IMR-90 (cell line): Measurements from ENCODE around the gene STK10. TPM values are rescaled to one million over a fixed set of nuclear protein-coding genes. Genes with fewer than 3 reads are reported as not detected.

Experiments
- ATAC-seq: fragments of 200-7000 bp; cut with Tn5 transposase; 2 replicates; pipeline ENCODE4 v1.9.1; 2020; ENCODE audit warnings: low read depth, mild to moderate bottlenecking, moderate library complexity
- BruUV-seq: library from RNA; stranded (reverse); fragments of 400-500 nt; replicated peaks from 2 replicates; lab custom pipeline; 2021; lab: Mats Ljungman, UMichigan
- CTCF ChIA-PET: fragments of 300-600 bp; formaldehyde crosslinking; extraction: SDS; loops from one replicate; lab custom pipeline; 2021; ENCODE audit warnings: antibody characterized with exemption; lab: Yijun Ruan, JAX
- POLR2A ChIA-PET: fragments of 300-600 bp; sonication (Branson Sonifier 250); formaldehyde crosslinking; loops from one replicate; lab custom pipeline; 2022; ENCODE audit warnings: antibody characterized with exemption; ENCODE audit not compliant: unreplicated experiment; lab: Charles Lee
- DNase-seq: peaks from one replicate; pipeline ENCODE4 v3.0.0; 2013
- H2AFZ ChIP-seq: replicated peaks from 2 replicates; pipeline ENCODE3; 2013; ENCODE audit warnings: low read length, mild to moderate bottlenecking; ENCODE audit not compliant: poor library complexity
- H2AK5ac ChIP-seq: 2 replicates; pipeline ENCODE4 v1.6.1; 2013; ENCODE audit warnings: low read depth, low read length, inconsistent platforms
- H2AK9ac ChIP-seq: replicated peaks from 2 replicates; pipeline ENCODE3; 2013; ENCODE audit warnings: mild to moderate bottlenecking, low read depth, low read length, moderate library complexity; ENCODE audit not compliant: poor library complexity
- H2BK120ac ChIP-seq: 2 replicates; pipeline ENCODE4 v1.6.1; 2013; ENCODE audit warnings: low read depth, low read length, inconsistent platforms
- H2BK15ac ChIP-seq: 3 replicates; pipeline ENCODE4 v1.6.1; 2013; ENCODE audit warnings: low read depth, low read length, inconsistent platforms
- H2BK20ac ChIP-seq: 2 replicates; pipeline ENCODE4 v1.6.1; 2013; ENCODE audit warnings: low read depth, mild to moderate bottlenecking, inconsistent platforms, low read length, moderate library complexity
- H2BK5ac ChIP-seq: 2 replicates; pipeline ENCODE4 v1.6.1; 2013; ENCODE audit warnings: mild to moderate bottlenecking, low read depth, low read length, inconsistent platforms; ENCODE audit not compliant: poor library complexity, severe bottlenecking
- H3K14ac ChIP-seq: replicated peaks from 2 replicates; pipeline ENCODE4 v1.6.1; 2013; ENCODE audit warnings: low read depth, low read length, inconsistent platforms
- H3K18ac ChIP-seq: 2 replicates; pipeline ENCODE4 v1.6.1; 2013; ENCODE audit warnings: low read depth, low read length, control low read depth
- H3K23ac ChIP-seq: 2 replicates; pipeline ENCODE4 v1.6.1; 2013; ENCODE audit warnings: low read depth, low read length, inconsistent platforms
- H3K27ac ChIP-seq: 2 replicates; pipeline ENCODE4 v1.5.1; 2013; ENCODE audit warnings: mild to moderate bottlenecking, control low read depth, low read length; ENCODE audit not compliant: insufficient read depth
- H3K27me3 ChIP-seq: 2 replicates; pipeline ENCODE4 v1.6.1; 2013; ENCODE audit warnings: low read length; ENCODE audit not compliant: control insufficient read depth, insufficient read depth
- H3K36me3 ChIP-seq: 2 replicates; pipeline ENCODE4 v1.6.1; 2013; ENCODE audit warnings: low read length, mixed read lengths; ENCODE audit not compliant: control insufficient read depth, insufficient read depth
- H3K4ac ChIP-seq: 2 replicates; pipeline ENCODE4 v1.6.1; 2013; ENCODE audit warnings: low read depth, low read length, inconsistent platforms
- H3K4me1 ChIP-seq: 2 replicates; pipeline ENCODE4 v1.6.1; 2013; ENCODE audit warnings: low read length, mixed read lengths; ENCODE audit not compliant: control insufficient read depth, insufficient read depth
- H3K4me2 ChIP-seq: 2 replicates; pipeline ENCODE4 v1.6.1; 2013; ENCODE audit warnings: low read depth, mild to moderate bottlenecking, control low read depth, low read length, moderate library complexity
- H3K4me3 ChIP-seq: 2 replicates; pipeline ENCODE4 v1.5.1; 2013; ENCODE audit warnings: low read depth, mild to moderate bottlenecking, control low read depth, low read length, moderate library complexity; ENCODE audit not compliant: insufficient read depth
- H3K56ac ChIP-seq: 2 replicates; pipeline ENCODE4 v1.6.1; 2013; ENCODE audit warnings: low read length, inconsistent platforms; ENCODE audit not compliant: insufficient read depth; ENCODE audit errors: extremely low read depth
- H3K79me1 ChIP-seq, 2 experiments: 2 replicates each; pipeline ENCODE4 v1.6.1; 2013; ENCODE audit warnings: low read length in 2 of 2, inconsistent platforms in 1 of 2, low read depth in 1 of 2
- H3K9ac ChIP-seq: 2 replicates; pipeline ENCODE4 v1.6.1; 2013; ENCODE audit warnings: low read depth, low read length, control low read depth
- H3K9me1 ChIP-seq: 2 replicates; pipeline ENCODE4 v1.6.1; 2013; ENCODE audit warnings: low read length, inconsistent platforms; ENCODE audit not compliant: insufficient read depth
- H3K9me3 ChIP-seq: 2 replicates; pipeline ENCODE4 v1.6.1; 2013; ENCODE audit warnings: low read length; ENCODE audit not compliant: control insufficient read depth, insufficient read depth
- H4K20me1 ChIP-seq: 2 replicates; pipeline ENCODE4 v1.6.1; 2013; ENCODE audit warnings: low read length, inconsistent platforms; ENCODE audit not compliant: insufficient read depth
- H4K5ac ChIP-seq: 2 replicates; pipeline ENCODE4 v1.6.1; 2013; ENCODE audit warnings: mild to moderate bottlenecking, low read depth, low read length, control low read depth
- H4K8ac ChIP-seq, 2 experiments: 2 replicates each; pipeline ENCODE4 v1.6.1; 2013; ENCODE audit warnings: low read depth in 2 of 2, low read length in 2 of 2, control low read depth in 1 of 2, inconsistent platforms in 1 of 2
- H4K91ac ChIP-seq: 2 replicates; pipeline ENCODE4 v1.6.1; 2013; ENCODE audit warnings: low read depth, low read length, inconsistent platforms; ENCODE audit not compliant: insufficient read depth
- BHLHE40 ChIP-seq: fragments of 150-350 bp; IDR thresholded peaks from 2 replicates; pipeline ENCODE4 v1.6.1; 2016; ENCODE audit warnings: mild to moderate bottlenecking, low read depth, low read length
- CEBPB ChIP-seq: IDR thresholded peaks from 2 replicates; pipeline ENCODE4 v1.6.1; 2012; ENCODE audit warnings: low read depth, low read length, improper control_type of control experiment
- CHD1 ChIP-seq: IDR thresholded peaks from 2 replicates; pipeline ENCODE4 v1.6.1; 2012; ENCODE audit warnings: low read depth, low read length, improper control_type of control experiment
- FOS ChIP-seq: fragments of 150-350 bp; IDR thresholded peaks from 2 replicates; pipeline ENCODE4 v1.6.1; 2016; ENCODE audit warnings: low read depth, low read length
- MAFK ChIP-seq: IDR thresholded peaks from 2 replicates; pipeline ENCODE4 v1.6.1; 2012; ENCODE audit warnings: low read depth, low read length, improper control_type of control experiment
- MAZ ChIP-seq: IDR thresholded peaks from 2 replicates; pipeline ENCODE4 v1.6.1; 2012; ENCODE audit warnings: low read depth, mild to moderate bottlenecking, low read length, improper control_type of control experiment, moderate library complexity, borderline replicate concordance
- MXI1 ChIP-seq: IDR thresholded peaks from 2 replicates; pipeline ENCODE4 v1.6.1; 2012; ENCODE audit warnings: low read depth, mild to moderate bottlenecking, low read length, moderate library complexity, borderline replicate concordance
- NFE2L2 ChIP-seq: fragments of 150-350 bp; IDR thresholded peaks from 2 replicates; pipeline ENCODE4 v1.6.1; 2016; ENCODE audit warnings: low read depth, mild to moderate bottlenecking, low read length
- POLR2A ChIP-seq: IDR thresholded peaks from 2 replicates; pipeline ENCODE4 v1.6.1; 2012; ENCODE audit warnings: mild to moderate bottlenecking, low read depth, low read length
- RAD21 ChIP-seq: IDR thresholded peaks from 2 replicates; pipeline ENCODE4 v1.6.1; 2012; ENCODE audit warnings: low read length, improper control_type of control experiment
- RCOR1 ChIP-seq: IDR thresholded peaks from 2 replicates; pipeline ENCODE4 v1.6.1; 2012; ENCODE audit warnings: mild to moderate bottlenecking, low read length, improper control_type of control experiment; ENCODE audit not compliant: insufficient replicate concordance
- RFX5 ChIP-seq: IDR thresholded peaks from 2 replicates; pipeline ENCODE4 v1.8.0; 2012; ENCODE audit warnings: low read depth, mild to moderate bottlenecking, low read length, moderate library complexity
- SMC3 ChIP-seq: fragments of 150-350 bp; IDR thresholded peaks from 2 replicates; pipeline ENCODE4 v1.6.1; 2016; ENCODE audit warnings: low read depth, mild to moderate bottlenecking, antibody characterized with exemption, low read length, moderate library complexity
- WGBS, 2 experiments: methylation state at CpG; one replicate each; pipeline versions ENCODE4 v1.1.5 to v1.1.7; 2013; ENCODE audit warnings: missing lambda C conversion rate in 2 of 2; ENCODE audit not compliant: insufficient read length in 1 of 2; ENCODE audit errors: extremely low coverage in 2 of 2; 5-methylcytosine and 5-hydroxymethylcytosine counted together
- dilution Hi-C: fragments of 300-500 bp; cut with HindIII; formaldehyde crosslinking; loops from one replicate; pipeline ENCODE4 v1.14.3; 2018; ENCODE audit warnings: low sequenced_read_pairs; ENCODE audit not compliant: unreplicated experiment
- in situ Hi-C: fragments of 300-500 bp; cut with MboI; formaldehyde crosslinking; loops from 3 replicates; pipeline ENCODE4 v1.14.3; 2019; ENCODE audit warnings: low sequenced_read_pairs, inconsistent platforms, mixed read lengths
- intact Hi-C: fragments of 100-400 bp; cut with micrococcal nuclease; formaldehyde crosslinking; loops from 2 replicates; pipeline ENCODE4 v1.10.0; 2022
- polyA plus RNA-seq, 3 experiments: library from polyadenylated mRNA; depleted of rRNA; stranded (reverse); fragments of >200 nt; gene quantifications; 2 replicates each; pipeline ENCODE4 v1.2.3, GENCODE V29; 2012; ENCODE audit warnings: low replicate concordance in 1 of 3
- total RNA-seq: library from RNA; depleted of rRNA; stranded (reverse); fragments of >200 nt; gene quantifications from 2 replicates; pipeline ENCODE4 v1.2.3, GENCODE V29; 2012
- TF ChIP-seq, protein P1 (sequence below): fragments of 150-350 bp; IDR thresholded peaks from 2 replicates; pipeline ENCODE4 v1.6.1; 2017; ENCODE audit warnings: mild to moderate bottlenecking, antibody characterized with exemption, low read length, low read depth
- TF ChIP-seq, protein P2 (sequence below): fragments of 150-350 bp; IDR thresholded peaks from 2 replicates; pipeline ENCODE4 v1.6.1; 2016; ENCODE audit warnings: low read depth, mild to moderate bottlenecking, low read length, moderate library complexity, borderline replicate concordance
- TF ChIP-seq, protein P3 (sequence below): conservative IDR thresholded peaks from 2 replicates; pipeline ENCODE4 v1.5.1; 2012; ENCODE audit warnings: mild to moderate bottlenecking, low read depth, low read length, improper control_type of control experiment

The STK10 gene
- total and polyA plus RNA-seq, 2 of the 4 experiments (the other 2 are of a cell fraction) = 15.4 to 18.5 TPM

DNA sequence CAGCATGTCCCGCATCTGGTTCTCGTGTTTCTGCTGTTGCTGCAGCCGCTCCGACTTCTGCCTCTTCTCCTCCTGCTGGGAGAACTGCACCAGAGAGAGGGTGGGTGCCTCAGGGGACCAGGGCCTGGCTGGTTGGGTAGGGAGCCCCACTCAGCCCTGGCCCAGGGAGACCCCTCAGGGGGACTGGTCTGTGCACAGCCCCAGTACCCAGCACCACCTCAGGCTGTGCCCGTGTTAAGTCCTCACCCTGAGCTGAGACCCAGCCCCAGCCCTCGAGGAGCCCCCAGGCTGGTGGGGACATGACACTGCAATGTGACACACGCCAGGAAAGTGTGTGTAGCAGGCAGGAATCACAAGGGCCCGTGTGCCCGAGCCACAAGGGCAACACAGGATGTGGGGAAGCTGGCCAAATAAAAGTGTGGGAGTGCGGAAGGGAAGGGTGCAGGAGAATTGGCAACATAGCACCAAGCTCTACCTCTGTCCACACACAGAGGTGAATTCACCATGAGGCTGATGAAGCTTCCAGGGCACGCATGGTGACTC is 133.3 kb downstream of the STK10 start:
- H4K5ac ChIP-seq = no peak overlapping the region
- no peak overlapping the region for H2AFZ ChIP-seq
- DNase-seq = no peak
- H3K27me3 ChIP-seq = no peaks in the 10 kb centered on the region
- WGBS, 2 experiments = no CpG with 5 or more reads among the region's 11 CpGs
- H2BK15ac ChIP-seq = no peak overlapping the region
- H3K9ac ChIP-seq = no peak overlapping the region
- intact Hi-C loops = loop anchor here (5.0 kb wide), 1 partner anchor 228 kb away; the partner anchor contains the start of gene UBTD2
- no peak overlapping the region for H2BK120ac ChIP-seq
- no peak overlapping the region for H3K4ac ChIP-seq
- peaks cover 43% of the 10 kb centered on the region for H3K36me3 ChIP-seq
- ATAC-seq = no peak
- CTCF ChIA-PET = no interaction called here
- H4K20me1 ChIP-seq = no peaks in the 10 kb centered on the region
- no peak overlapping the region for H2BK20ac ChIP-seq
- no peaks in the 10 kb centered on the region for H3K4me1 ChIP-seq
- POLR2A ChIA-PET = no interaction called here
- TF ChIP-seq RFX5 (no peak), MAZ (no peak), MAFK (no peak), RCOR1 (no peak), CHD1 (no peak), MXI1 (no peak), POLR2A (no peak), RAD21 (no peak), NFE2L2 (no peak), FOS (no peak), CEBPB (no peak), SMC3 (no peak), BHLHE40 (no peak)
- TF ChIP-seq, protein P1, sequence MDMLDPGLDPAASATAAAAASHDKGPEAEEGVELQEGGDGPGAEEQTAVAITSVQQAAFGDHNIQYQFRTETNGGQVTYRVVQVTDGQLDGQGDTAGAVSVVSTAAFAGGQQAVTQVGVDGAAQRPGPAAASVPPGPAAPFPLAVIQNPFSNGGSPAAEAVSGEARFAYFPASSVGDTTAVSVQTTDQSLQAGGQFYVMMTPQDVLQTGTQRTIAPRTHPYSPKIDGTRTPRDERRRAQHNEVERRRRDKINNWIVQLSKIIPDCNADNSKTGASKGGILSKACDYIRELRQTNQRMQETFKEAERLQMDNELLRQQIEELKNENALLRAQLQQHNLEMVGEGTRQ = no peak
- TF ChIP-seq, protein P2, sequence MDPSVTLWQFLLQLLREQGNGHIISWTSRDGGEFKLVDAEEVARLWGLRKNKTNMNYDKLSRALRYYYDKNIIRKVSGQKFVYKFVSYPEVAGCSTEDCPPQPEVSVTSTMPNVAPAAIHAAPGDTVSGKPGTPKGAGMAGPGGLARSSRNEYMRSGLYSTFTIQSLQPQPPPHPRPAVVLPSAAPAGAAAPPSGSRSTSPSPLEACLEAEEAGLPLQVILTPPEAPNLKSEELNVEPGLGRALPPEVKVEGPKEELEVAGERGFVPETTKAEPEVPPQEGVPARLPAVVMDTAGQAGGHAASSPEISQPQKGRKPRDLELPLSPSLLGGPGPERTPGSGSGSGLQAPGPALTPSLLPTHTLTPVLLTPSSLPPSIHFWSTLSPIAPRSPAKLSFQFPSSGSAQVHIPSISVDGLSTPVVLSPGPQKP = no peak
- TF ChIP-seq, protein P3, sequence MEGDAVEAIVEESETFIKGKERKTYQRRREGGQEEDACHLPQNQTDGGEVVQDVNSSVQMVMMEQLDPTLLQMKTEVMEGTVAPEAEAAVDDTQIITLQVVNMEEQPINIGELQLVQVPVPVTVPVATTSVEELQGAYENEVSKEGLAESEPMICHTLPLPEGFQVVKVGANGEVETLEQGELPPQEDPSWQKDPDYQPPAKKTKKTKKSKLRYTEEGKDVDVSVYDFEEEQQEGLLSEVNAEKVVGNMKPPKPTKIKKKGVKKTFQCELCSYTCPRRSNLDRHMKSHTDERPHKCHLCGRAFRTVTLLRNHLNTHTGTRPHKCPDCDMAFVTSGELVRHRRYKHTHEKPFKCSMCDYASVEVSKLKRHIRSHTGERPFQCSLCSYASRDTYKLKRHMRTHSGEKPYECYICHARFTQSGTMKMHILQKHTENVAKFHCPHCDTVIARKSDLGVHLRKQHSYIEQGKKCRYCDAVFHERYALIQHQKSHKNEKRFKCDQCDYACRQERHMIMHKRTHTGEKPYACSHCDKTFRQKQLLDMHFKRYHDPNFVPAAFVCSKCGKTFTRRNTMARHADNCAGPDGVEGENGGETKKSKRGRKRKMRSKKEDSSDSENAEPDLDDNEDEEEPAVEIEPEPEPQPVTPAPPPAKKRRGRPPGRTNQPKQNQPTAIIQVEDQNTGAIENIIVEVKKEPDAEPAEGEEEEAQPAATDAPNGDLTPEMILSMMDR = no peak
- H3K79me1 ChIP-seq = no peaks in the 10 kb centered on the region; a peak in 1 of 4 replicates
- in situ Hi-C loops = no loop called here
- 0 out of 2 replicates have a peak, but pooled peaks cover 3% of the 10 kb centered on the region for H3K9me1 ChIP-seq
- BruUV-seq = no TSS peak
- dilution Hi-C loops = no loop called here
- no peak overlapping the region for H4K91ac ChIP-seq
- H3K27ac ChIP-seq = no peak overlapping the region
- H3K9me3 ChIP-seq = no peaks in the 10 kb centered on the region
- H3K14ac ChIP-seq = no peak overlapping the region
- no peak overlapping the region for H2AK9ac ChIP-seq
- no peak overlapping the region for H3K18ac ChIP-seq
- H3K56ac ChIP-seq = no peak overlapping the region
- H3K23ac ChIP-seq = no peak overlapping the region
- H4K8ac ChIP-seq = no peak overlapping the region
- no peak overlapping the region for H3K4me2 ChIP-seq
- no peak overlapping the region for H2AK5ac ChIP-seq
- H3K4me3 ChIP-seq = no peak overlapping the region
- H2BK5ac ChIP-seq = no peak overlapping the region
